NCI-H460 (cell line): ENCODE results near the gene ZNF587. TPM values are rescaled to one million over a fixed set of nuclear protein-coding genes. Genes with fewer than 3 reads are reported as not detected.
"Not testable (repeated sequence)": the region's sequence is repeated elsewhere in the genome, so short reads cannot be mapped to it uniquely, and the experiment has no call there.

ENCODE experiments used
- DNase-seq: peaks from one replicate; pipeline ENCODE4 v3.0.0-alpha.2; 2016; ENCODE audit warnings: low read depth; ENCODE audit errors: extremely low read depth
- total RNA-seq: library from RNA; depleted of rRNA; stranded (reverse); fragments of >200 nt; shearing (Covaris generic); gene quantifications from 2 replicates; pipeline ENCODE4 v1.2.3, GENCODE V29; 2014; rRNA removed

ZNF587 gene
- total RNA-seq, 1 experiment from 2014 or later = 13.9 TPM

- not testable (repeated sequence) for DNase-seq
These were observed 24.5 kb downstream of the ZNF587 start for GRCh38 chr19:57873883-57874799.

DNA sequence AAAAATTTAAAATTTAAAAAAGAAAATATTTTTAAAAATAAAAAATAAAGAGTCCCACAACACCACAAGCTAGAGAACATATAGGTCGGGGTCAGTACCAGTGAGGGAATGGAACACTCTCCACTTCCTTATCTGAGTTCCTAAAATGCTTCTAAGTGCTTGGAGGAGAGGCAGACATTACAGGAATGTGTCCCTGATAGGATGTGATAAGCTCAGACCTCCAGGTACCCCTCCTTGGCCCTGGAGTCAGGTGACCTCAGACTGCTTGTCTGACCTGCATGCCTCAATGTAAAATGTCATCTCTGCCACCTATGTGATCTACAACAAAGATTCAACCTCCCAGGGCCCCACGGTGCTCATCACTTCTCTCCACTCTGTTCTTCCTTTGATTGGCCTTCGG is 36.4 kb downstream of the ZNF587 start:
- no peak for DNase-seq

DNA sequence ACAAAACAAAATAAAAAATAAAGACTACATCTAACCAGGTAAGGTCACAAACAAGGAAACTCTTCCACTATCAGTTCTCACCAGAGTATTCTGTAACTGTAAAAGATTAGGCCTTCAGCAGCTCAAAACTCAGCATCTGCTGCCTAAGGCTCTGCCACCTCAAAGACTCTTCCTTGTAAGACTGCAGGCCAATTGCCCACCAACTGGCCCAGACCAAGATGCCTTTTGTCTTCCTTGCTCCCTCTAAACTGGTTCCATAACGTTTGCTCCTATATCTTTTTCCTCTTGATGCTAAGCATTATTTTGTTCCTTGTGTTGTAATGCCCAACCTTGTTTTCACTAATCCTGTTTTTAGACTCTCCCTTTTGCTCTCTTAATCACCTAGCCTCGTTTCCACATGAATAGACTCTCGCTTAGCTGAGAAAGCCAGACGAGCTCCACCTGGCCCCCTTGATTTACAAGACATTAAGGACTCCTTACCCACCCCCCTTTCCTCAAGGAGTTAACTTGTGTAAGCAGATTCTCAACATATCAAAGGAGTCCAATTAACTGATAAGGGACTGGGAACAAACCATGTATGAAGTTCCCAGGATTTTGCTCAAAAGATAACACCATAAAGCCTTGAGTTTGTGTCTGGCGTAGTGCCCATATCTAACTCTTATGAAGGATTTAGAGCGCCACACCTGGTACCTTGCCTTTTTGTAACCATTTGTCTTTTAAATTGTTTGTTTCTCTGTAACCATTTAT is 37.7 kb downstream of the ZNF587 start:
- DNase-seq = no peak

DNA sequence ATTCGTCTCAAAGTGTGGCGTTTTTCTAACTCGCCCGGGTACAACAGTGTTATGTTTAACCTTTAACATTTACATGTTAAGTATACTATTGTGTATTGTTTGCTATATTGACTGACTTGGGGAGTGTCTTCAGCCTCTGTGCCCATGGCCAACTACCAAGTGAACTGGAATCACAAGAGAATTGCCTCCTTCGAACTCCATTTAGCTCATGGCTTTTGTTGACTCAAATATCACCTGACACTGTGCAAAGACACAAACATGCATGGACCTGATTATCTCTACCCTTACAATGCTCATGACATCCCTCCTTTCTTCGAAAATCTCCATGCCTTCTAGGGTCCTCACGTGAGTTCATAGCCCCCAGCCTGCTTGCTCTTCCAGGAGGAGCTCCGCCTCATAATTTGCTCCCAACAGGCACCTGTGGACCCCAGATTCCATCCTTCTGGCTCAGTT is 38.5 kb downstream of the ZNF587 start:
- DNase-seq = no peak

DNA sequence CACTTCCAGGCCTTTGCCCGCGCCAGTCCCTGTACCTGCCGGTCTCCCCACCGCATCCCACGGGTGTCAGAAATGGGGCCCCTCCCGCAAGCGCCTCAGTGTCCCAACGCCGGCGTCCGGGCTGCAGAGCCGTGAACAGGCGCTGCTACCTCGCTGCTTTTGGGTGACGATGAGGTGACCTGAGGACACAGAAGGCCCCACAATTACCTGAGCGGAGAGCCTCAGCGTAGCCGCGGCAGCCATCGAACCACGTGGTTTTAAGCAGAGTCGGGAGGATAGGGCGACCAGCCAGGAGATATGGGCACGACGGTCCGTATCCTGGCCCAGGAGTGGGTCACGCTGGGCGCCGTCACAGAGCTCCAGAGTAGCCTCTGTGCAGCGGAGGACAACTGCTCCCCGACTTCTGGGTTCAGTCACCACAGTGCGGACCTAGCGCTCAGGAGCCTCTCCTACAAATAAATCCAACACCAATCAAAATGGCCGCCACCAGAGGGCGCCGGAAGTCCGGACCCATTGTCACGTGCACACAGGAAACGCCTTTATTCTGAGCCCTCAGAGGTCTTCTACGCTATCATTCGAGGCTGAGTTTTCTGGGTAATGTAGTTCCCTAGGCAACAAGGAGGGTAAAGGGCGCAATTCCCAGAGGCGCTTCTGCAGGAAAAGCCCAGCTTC is 39.0 kb downstream of the ZNF587 start, which contains the start of gene ZNF814:
TSS of gene ZNF814 (minus strand) at position 478 of the 672 bp plus-strand sequence. CDS start at position 243, 235 bp downstream.
- DNase-seq = no peak

GRCh38 chr19:57890706-57891105 is 41.0 kb downstream of the ZNF587 start:
- DNase-seq = not testable (repeated sequence)

DNA sequence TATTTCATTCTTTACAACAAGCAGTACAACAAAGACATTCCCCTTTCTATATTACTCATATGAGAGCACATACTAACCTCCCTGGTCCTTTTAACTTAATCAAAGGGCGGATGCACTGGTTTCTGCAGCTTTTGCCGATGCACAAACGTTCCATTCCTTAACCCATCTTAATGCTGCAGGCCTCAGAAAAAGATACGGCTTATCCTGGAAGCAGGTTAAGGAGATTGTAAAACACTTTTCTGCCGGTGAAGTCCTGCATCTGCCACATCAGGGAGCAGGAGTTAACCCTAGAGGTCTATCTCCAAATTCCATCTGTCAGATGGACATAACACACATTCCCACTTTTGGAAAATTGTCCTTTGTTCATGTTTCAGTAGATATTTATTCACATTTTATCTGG is 50.7 kb downstream of the ZNF587 start:
- no peak for DNase-seq

DNA sequence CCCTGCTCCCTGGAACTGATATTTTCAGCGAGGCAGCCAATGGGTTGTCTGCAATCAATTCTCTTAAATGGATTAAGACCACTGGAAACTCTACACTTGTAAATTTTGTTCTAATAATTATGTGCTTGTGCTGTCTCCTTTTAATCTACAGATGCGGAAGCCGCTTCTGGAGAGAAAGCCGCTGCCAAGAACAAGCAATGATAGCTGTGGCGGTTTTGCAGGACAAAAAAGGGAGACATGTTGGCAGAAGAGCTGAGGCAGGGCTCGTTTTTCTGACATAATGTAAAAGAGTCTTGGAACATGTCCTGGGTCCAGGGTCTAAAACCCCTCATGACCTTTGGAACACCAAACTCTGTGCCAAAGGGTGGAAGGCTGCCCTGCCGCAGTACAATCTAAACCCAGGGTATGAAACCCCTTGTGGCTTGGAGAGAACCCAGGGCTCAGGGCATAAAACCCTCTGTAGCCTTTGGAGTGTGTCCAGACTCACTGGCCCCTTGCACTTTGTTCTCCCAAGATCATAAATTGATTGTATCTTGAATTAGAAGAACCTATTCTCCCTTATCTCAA is 54.0 kb downstream of the ZNF587 start:
- DNase-seq = no peak

- no peak for DNase-seq
These were observed 55.6 kb downstream of the ZNF587 start for GRCh38 chr19:57905258-57905657.

DNA sequence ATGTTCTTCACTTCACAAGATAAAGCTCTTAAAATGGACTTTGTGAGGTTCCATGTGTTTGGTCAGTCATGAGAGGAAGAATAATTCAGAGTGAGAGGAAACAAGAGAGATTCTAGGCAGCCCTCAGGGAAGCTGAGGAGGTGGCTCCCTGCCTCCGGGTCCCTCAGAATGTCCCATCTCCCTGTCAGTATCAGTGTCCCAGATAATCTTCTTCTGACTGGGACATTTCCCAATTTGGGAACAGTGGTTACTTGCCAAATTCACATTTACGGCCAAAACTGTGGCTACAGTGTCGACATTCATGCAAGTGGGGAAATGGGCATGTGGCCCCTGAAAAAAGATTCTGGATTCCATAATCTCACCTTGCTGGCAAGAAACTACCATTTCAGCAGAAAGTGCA is 57.7 kb downstream of the ZNF587 start:
- no peak for DNase-seq

DNA sequence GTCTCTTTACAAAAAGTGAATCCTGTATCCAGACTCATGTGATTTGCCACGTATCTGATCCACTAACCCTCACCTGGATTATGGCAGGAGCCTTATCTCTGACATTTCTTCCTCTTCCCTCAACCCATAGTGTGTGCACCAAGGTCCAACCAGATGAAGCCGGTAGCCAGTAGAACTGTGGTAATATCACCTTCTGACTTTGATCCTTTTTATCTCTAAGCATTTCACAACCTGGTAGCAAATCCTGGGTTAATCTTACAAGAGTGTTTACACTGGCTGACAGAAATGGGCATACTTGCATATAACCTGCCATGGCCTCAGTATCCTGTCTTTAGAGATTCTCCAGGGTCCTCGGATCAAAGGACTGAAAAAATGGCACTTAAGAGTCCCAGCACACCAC is 64.9 kb downstream of the ZNF587 start:
- DNase-seq = no peak

Other genes with a start within 250 kb of the ZNF587 start
- gene ZNF530, start 250.0 kb upstream of the ZNF587 start, total RNA-seq = 3.8 and 4.8 TPM in 2 replicates
- 15.1 and 15.9 TPM in 2 replicates for gene ZNF134, start 235.6 kb upstream of the ZNF587 start, total RNA-seq
- 5.9 and 6.9 TPM in 2 replicates for gene ZNF211, start 216.7 kb upstream of the ZNF587 start, total RNA-seq
- gene ZSCAN4, start 180.9 kb upstream of the ZNF587 start, total RNA-seq = not detected in 2 replicates
- 8.1 and 8.7 TPM in 2 replicates for gene ZNF551, start 167.9 kb upstream of the ZNF587 start, total RNA-seq
- gene ZNF154, start 140.7 kb upstream of the ZNF587 start, total RNA-seq = not detected in 2 replicates
- not detected in 2 replicates for gene ZNF671, start 122.2 kb upstream of the ZNF587 start, total RNA-seq
- gene ZNF776, start 103.0 kb upstream of the ZNF587 start, total RNA-seq = 6.5 and 8.8 TPM in 2 replicates
- gene ZNF586, start 80.2 kb upstream of the ZNF587 start, total RNA-seq = 11.1 and 12.4 TPM in 2 replicates
- 3.1 and 4.9 TPM in 2 replicates for gene ZNF552, start 34.9 kb upstream of the ZNF587 start, total RNA-seq
- 7.6 and 12.5 TPM in 2 replicates for gene ZNF587B, start 19.6 kb upstream of the ZNF587 start, total RNA-seq
- 2.1 and 2.5 TPM in 2 replicates for gene ZNF814, start 39.2 kb downstream of the ZNF587 start, total RNA-seq
- gene ZNF417, start 66.7 kb downstream of the ZNF587 start, total RNA-seq = 5.2 and 5.4 TPM in 2 replicates
- gene ZNF418, start 85.5 kb downstream of the ZNF587 start, total RNA-seq = not detected in 2 replicates
- not detected in 2 replicates for gene ZNF256, start 97.8 kb downstream of the ZNF587 start, total RNA-seq
- not detected in 2 replicates for gene C19orf18, start 124.7 kb downstream of the ZNF587 start, total RNA-seq
- gene ZNF606, start 153.0 kb downstream of the ZNF587 start, total RNA-seq = 2.9 TPM in 2 replicates
- gene ZSCAN1, start 184.2 kb downstream of the ZNF587 start, total RNA-seq = not detected in 2 replicates
- gene ZNF135, start 209.4 kb downstream of the ZNF587 start, total RNA-seq = 0.52 and 0.87 TPM in 2 replicates
- 20.1 and 20.7 TPM in 2 replicates for gene ZSCAN18, start 248.4 kb downstream of the ZNF587 start, total RNA-seq